Middle frontal gyrus (tissue), 1 donor: ENCODE results near the gene RUVBL1.
A peak's percentile ranks its signal among the peaks of the same experiment; 100 is the strongest.

ENCODE experiments used
- DNase-seq: peaks from one replicate; pipeline ENCODE4 v3.0.0-alpha.2; 2015; ENCODE audit warnings: low spot score; ENCODE audit errors: extremely low spot score

The RUVBL1 gene

DNA sequence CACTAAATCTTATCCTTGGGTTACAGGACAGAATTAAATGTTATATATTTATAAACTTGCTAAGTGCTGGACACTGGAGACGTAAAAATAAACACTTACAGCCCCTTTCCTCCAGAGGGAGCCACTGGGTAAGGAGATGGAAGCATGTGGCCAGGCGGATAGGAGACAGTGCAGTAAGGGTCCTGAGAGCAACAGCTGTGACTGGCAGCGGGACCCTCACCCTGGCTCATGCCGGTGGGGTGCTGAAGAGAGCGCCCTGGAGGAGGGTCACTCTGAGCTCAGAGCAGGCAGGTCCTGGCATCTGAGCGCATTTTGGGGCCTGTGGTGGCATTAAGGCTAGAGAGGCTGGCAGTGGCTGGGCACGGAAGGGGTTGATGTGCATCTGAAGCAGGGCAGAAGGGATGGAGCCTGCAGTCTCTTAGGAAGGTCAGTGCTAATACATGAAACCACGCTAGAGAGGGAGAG, 55.4 kb downstream of the RUVBL1 start:
- no peak for DNase-seq

DNA sequence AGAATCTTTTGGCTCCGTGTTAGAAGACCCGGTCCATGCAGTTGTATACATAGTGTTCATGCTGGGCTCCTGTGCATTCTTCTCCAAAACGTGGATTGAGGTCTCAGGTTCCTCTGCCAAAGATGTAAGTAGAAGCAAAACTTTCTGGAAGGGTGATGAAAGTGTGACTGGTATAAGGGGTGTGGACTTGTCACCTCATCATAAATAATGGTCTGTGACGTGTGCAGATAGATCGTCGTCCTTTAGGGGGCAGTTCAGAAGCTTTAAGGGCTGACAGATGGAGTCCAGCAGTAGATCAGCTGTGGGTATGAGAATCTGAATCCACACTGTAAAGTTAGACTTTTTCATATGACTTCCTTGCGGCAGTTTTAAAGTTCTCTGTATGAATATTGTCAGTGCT, 56.1 kb downstream of the RUVBL1 start:
- no peak for DNase-seq

DNA sequence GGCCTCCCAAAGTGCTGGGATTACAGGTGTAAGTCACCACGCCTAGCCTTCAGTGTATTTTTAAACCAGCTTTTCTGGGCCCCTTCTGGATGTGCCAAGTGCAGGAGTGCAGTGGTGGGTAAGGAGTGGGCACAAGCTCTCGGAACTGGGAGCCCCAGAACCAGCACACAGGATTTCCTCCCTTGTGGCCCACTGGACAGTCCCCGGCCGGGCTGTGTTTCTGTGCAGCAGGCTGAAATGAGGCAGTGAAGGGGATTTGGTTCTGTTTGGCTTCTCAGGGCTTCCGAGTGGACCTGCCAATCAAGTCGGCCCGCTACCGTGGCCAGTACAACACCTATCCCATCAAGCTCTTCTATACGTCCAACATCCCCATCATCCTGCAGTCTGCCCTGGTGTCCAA, 56.9 kb downstream of the RUVBL1 start:
- no peak for DNase-seq

DNA sequence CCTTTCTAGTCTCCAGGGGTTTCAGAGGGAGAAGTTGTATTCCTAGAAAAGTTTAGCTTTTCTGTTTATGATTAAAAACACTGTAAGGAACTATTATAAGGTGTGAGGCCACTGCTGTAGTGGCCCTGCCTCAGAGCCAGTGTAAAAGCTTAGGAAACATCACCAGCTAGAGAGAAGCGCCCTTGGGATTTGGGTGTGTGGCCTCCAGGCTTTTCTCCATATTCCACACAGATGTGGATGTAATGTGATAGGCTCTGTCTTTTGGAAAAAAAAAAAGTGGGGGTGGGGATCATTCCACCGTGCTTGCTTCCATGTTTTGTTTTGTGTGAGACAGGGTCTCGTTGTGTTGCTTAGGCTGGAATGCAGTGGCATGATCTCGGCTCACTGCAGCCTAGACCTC, 57.5 kb downstream of the RUVBL1 start:
- DNase-seq, result no peak

DNA sequence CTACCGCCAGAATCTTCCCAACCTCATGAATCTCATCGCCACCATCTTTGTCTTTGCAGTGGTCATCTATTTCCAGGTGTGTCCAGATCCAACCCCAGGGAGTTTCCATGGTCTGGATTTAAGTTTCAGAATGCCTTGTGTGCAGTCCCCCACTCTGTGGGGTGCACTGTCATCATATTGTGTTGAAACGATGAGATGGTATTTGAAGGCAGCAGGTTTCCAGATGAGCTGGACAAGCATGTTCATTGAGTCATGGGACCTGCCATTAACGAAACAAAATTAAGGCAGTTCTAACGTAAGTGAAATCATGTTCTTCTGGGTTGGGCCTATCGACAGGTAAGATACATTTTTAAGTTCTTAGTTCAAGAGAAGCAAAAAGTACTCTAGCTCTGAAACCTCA, 58.6 kb downstream of the RUVBL1 start:
- no peak for DNase-seq

DNA sequence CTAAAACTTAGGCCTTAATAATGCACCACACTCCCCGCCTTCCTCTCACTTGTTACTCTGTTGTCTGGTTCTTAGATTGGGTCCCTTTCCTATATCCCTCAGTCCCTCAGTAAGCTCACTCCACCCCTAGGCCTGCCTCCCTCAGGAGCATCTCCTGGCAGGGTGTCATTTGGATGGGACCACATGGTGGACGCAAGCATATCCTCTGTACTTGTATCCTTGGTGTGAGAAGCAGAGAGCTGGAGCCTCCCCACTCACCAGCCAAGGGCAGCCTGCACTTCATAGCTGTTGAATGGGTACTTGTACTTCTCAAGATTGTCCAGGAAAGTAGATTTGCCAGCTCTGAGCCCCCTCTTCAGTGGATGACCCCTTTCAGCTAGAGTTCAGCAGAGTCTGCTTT, 59.7 kb downstream of the RUVBL1 start:
- DNase-seq, result no peak

DNA sequence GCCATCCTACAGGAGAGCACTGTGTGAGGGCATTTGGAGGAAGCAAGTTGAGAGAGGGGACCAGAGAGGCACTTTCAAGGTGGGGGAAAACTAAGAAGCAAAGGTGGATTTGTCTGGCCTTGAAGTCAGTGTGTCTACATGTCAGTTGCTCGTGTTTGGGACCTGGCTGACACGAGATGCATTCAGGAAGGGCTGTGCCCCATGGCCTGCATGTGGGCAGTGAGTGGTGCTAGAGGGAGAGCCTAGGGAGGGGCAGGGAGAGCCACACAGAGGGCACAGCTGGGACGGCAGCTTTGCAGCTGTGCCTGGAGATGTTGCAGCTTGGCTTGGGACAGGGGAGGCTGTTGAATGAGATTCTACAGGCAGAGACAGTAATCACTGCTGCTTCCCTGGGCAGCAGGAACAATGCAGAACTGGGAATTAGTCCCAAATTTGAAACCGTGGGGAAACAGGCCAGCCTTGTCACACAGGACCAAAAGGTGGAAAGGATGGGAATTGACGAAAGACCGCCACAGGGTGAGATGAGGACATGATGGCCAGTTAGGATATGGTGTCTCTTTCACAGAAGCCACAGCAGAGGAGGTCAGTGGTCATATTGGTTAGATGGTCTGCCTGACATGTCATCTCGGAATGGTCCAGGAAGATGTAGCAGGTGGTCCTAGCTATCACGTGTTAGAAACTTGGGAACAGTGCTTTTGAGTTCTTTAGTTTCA, 61.4 kb downstream of the RUVBL1 start:
- no peak for DNase-seq

DNA sequence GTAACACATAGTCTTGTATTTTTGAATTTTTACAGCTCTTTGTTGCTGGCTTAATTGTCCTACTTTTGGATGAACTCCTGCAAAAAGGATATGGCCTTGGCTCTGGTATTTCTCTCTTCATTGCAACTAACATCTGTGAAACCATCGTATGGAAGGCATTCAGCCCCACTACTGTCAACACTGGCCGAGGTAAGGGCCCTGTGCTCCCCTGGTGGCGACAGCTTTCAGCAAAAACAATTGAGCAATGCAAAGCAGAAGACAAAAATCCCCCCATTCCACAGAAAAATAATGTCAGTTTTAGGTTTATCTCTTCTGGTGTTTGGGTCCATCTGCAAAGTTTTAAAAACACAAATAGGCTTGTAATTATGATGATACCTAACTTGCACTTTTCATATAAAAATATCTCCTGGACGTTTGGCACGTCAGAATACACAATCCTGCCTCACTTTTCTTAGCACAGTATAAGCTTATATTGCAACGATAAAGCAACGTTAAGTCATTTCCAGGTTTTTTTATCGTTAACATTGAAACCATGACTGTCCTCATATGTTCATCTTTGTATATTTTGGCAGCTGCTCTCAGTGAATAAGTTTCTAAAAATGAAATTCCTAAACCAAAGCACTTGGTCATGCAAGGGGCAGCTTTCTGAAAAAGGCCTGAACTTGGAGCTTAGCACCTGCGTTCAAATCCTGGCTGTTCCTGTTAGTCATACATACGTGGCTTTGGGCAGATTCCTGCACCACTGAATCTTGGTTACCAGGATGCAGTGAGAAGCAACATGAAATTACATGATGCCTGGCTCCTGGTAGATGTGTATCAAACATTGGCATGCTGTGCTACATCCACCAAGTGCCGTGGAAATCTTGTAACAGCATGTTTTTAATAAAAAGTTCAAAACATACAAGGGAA, 62.9 kb downstream of the RUVBL1 start:
- DNase-seq, result no peak

DNA sequence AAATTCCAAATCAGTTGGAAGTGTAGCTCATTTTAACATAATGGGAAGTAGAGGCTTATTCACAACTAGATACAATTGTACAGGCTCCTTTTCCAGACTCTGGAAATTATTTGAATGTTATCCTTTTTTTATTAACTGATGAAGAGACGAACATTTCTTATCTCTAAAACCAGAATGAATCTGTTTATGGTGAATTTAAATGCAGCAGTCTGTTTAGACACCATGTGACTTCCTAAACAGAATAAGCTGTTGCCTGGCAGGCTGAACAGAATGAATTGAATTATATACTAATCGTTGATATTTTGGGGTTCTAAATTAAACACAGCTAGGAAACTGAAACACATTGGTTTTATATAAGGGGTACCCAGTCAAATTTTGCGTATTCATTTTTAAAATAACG, 67.4 kb downstream of the RUVBL1 start:
- DNase-seq, result no peak

DNA sequence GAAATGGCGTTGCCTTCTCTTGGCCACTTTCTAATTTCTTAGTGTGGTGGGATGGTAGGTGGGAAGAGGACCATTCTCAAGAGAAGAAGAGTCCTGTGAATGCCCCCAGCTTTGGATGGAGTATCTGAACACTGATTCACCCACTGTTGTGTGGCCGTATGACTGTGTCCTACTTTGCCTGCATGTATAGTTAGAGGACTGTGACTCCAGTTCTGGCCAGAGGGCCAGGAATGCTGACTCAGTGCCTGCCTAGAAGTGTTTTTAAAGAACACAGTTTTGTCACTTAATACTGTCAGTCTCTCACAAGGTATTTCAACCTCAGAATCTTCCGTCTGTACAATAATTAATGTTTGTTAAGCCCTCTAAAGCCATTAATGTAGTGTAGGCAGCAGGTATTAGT, 69.2 kb downstream of the RUVBL1 start:
- DNase-seq, result no peak

DNA sequence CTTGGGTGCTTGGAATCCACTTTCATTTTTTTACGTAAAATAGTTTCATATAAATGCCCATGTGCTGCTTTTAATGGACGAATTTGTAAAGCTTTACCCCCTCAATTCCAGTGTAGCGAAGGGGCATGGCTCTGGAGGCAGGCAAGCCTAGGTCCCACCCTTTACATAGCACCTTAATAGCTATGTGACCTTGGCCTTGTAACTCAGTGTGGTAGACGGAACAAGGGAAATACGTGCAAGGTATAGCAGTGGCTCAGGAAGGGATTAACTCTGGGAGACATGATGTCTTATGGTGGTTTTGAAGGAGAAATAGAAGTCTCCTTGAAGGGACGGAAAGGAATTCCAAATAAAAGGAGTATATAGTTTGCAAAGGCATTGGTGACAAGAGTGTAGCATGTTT, 70.0 kb downstream of the RUVBL1 start:
- no peak for DNase-seq

DNA sequence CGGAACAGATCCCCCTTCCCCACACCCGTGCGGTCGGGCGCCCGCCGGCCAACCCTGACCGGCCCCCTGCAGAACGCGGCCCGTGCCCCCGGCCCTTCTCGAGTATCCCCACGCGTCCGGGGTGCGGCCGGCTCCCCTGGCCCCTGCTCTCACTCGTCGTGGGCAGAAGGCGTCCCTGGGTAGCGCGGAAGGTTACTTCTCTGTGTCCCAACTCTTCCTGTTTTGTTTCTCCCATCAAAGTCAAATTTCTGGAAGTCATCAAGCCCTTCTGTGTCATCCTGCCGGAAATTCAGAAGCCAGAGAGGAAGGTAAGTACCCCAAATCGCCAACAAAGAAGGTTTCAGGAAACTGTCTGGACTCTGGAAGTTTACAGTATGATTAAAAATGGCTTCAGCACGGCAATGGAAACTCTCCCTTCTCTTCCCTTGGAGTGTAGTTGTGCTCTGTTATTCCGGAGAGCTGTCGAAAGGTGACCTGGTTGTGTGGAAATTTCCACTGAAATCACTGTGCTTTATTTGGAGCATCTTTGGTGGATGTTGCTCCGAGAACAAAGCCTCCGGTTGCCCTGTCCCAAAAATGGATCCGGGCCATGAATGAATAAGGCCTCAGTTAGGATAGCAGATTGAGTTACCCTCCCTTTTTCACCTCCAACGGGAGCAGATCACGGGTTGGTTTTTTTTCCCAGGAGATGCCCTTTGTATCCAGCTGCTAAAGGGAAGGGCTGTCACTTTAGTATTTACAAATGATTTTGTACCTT, 70.8 kb downstream of the RUVBL1 start:
- DNase-seq, result no peak

DNA sequence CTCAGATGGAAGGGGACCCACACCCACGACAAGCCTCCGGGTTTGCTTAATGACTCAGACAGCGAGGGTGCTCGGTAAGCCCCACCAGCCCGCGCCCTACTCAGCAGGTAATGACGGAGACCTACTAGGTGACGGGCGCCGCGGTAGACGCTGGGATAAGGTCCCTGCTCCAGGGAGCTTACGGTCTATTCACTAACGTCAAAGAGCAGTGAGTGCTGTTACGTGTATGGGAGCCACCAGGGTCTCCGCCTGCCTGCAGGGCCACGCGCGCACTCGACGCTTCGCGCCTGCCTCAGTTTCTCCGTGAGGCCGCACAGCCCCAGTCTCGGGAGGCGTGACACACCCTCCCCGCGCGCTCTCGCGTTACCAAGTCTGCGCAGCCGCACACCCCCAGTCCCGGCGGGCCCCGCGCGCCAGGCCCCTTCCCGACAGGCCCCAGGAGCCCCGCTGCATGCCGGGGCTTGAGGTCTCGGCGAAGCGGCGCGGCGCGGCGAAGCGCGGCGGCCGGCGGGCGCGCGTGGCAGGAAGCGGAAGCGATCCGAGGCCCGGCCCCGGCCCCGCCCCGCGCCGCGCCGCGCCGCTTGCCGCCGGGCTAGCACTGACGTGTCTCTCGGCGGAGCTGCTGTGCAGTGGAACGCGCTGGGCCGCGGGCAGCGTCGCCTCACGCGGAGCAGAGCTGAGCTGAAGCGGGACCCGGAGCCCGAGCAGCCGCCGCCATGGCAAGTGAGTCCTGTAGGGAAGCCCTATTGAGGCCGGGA, 71.6 kb downstream of the RUVBL1 start, which contains the start of gene SEC61A1:
SEC61A1 (plus strand) TSS at position 601 of the 758 bp plus-strand sequence; CDS start at position 717, 116 bp downstream.
- peak; percentile 89 for DNase-seq

DNA sequence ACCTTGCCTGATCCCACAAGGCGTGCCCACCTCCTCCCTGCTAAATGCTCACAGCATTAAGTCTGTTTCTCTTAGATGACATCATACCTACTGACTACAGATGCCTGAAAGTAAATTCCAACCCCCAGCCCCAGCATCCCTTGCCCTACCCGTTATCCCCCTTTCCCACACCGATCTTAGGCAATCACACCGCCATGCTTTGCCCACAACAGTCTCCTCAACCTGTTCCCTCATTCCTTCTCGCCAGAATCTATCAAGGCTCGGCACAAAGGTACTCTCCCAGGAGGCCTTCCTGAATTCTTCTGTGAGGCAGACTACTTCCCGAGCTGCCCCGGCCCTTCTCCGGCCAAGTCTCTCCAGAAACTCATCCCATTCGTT, 72.2 kb downstream of the RUVBL1 start:
- DNase-seq, result no peak

DNA sequence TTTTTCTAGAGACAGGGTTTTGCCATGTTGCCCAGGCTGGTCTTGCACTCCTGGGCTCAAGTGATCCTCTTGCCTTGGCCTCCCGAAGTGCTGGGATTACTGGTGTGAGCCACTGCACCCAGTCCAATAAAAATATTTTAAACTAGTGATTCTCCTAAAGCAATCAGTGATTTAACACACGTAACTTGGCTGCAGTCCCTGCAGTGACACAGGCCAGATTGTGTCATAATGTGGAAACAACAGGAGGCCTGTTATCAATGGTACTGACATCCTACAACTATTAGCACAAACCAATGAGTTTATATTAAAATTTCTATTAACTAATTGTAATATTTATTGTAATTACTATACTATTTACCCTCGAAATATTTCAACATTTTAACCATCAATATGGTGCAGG, 73.0 kb downstream of the RUVBL1 start:
- DNase-seq, result no peak

DNA sequence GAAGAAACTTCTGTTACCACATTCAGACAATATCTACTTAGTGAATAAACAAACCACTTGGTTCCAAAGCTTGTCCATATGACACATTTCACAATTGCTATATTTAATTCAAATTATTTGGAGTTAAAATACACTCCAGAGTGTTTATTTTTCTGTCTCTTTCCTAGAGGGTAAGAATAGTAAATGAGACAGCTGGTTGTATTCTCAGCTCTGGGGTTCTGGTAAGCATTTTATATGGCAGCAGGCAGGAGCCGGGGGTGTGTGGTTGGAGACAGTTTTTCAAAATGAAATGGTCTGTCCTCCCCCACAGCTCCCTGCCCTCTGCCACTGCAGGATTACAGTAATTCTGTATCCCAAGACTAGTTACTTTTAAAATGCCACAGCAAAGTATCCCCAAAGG, 82.3 kb downstream of the RUVBL1 start:
- peak; percentile 14 for DNase-seq

DNA sequence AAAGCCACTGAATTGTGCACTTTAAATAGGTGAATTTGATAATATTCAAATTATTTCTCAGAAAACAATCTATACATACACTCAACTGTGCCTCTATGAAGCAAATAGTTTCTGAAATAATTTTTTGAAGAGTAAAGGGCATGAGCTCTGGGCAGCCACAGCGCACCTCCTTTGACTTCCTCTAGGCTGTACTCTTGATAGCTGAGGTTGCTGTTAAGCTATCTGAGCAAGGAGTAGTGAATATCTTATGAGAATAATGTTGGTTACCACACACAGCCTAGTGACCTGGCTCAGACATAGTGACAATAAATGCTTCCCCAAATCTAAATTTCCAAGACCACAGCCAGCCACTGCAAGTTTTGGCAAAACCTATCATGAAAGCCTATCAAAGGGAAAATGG, 83.0 kb downstream of the RUVBL1 start:
- no peak for DNase-seq

DNA sequence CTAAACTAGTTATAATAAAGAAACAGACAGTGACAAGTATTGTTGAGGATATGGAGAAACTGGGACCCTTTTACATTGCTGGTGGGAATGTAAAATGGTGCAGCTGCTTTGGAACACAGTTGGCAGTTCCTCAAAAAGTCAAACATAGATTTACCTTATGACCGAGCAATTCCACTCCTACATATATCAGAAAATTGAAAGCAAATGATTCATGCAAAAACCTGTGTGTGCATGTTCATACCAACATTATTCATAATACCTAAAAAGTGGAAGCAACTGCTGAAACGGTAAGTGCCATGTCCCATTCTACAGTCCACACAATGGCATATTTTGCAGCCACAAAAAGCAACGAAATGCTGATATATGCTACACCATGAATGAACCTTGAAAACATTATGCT, 83.6 kb downstream of the RUVBL1 start:
- DNase-seq, result no peak

DNA sequence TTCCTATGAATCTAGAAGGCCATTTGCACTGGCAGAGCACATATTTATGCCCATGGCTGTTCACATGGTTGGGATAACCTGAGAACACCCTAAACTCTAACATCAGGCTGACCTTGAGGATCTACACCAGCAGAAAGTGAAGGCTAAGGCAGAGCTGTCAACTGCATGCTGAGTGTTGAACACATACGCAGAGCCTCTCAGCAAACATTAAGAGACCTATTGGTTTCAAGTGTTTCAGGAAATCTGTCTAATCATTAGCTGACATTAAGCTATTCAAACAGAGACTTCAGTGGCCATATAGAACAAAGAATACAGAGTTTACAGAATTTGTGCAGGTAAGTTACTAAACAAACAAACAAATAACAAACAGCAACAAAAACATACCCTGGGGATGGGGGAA, 87.5 kb downstream of the RUVBL1 start:
- DNase-seq, result no peak

DNA sequence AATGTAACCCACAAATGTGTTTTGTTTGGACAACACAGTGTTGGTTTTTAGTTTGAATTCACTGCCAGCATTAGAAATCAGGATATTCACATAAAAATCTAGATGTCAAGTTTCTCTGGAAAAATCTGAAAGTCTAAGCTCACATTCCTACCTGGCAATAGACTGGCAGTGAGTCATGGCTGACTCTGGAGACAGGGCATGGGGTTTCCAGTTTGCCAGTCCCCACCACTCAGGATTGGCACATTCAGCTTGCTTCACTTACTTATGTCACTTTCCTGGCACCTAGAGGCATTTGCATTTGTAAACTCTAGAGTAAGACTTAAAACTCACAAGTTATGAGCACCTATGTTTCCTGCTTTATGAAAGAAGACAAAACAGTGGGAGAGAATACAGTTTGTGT, 90.5 kb downstream of the RUVBL1 start:
- no peak for DNase-seq
